C4-2B (cell line): ENCODE measurements around the gene NUP85.
"Not testable (repeated sequence)": the region's sequence is repeated elsewhere in the genome, so short reads cannot be mapped to it uniquely, and the experiment has no call there.

Experiments
- ZFX ChIP-seq: fragments of 450-650 bp; IDR thresholded peaks from 2 replicates; pipeline ENCODE4 v1.6.1; 2017
- TF ChIP-seq, protein P1 (sequence below): fragments of 450-650 bp; conservative IDR thresholded peaks from 2 replicates; pipeline ENCODE4 v1.5.1; 2017; ENCODE audit warnings: mild to moderate bottlenecking

GRCh38 chr17:75255954-75256698 is 50.6 kb downstream of the NUP85 start:
- TF ChIP-seq, protein P1, sequence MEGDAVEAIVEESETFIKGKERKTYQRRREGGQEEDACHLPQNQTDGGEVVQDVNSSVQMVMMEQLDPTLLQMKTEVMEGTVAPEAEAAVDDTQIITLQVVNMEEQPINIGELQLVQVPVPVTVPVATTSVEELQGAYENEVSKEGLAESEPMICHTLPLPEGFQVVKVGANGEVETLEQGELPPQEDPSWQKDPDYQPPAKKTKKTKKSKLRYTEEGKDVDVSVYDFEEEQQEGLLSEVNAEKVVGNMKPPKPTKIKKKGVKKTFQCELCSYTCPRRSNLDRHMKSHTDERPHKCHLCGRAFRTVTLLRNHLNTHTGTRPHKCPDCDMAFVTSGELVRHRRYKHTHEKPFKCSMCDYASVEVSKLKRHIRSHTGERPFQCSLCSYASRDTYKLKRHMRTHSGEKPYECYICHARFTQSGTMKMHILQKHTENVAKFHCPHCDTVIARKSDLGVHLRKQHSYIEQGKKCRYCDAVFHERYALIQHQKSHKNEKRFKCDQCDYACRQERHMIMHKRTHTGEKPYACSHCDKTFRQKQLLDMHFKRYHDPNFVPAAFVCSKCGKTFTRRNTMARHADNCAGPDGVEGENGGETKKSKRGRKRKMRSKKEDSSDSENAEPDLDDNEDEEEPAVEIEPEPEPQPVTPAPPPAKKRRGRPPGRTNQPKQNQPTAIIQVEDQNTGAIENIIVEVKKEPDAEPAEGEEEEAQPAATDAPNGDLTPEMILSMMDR = not testable (repeated sequence)
- TF ChIP-seq ZFX = not testable (repeated sequence)
